GM18498 (cell line): ENCODE results near the gene SNX20.

Source experiments
- ATAC-seq: cut with Tn5 transposase; IDR thresholded peaks from one replicate; pipeline ENCODE4 v1.9.1; 2021; ENCODE audit warnings: mild to moderate bottlenecking, moderate library complexity; ENCODE audit not compliant: unreplicated experiment

Gene SNX20

DNA sequence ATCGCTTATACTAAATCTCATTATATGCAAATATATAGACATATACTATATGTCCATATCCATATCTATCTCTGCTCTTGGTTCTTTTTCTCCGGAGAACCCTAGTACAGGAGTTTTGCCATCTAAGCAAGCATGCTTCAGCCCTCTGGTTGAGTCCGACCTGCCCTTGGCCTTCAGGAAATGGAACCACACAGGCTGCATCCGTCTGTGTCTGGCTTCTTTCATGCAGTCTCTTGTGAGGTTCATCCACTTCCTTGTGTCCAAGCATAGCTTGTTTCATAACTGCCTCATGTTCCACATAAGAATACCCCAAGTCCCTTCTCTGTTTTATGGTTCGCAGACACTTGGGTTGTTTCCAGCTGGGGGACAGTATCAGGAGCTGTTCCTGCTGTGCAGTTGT lies 16.8 kb downstream of the SNX20 start:
- no peak for ATAC-seq

GRCh38 chr16:50662306-50662940 lies 18.7 kb downstream of the SNX20 start:
- no peak for ATAC-seq

DNA sequence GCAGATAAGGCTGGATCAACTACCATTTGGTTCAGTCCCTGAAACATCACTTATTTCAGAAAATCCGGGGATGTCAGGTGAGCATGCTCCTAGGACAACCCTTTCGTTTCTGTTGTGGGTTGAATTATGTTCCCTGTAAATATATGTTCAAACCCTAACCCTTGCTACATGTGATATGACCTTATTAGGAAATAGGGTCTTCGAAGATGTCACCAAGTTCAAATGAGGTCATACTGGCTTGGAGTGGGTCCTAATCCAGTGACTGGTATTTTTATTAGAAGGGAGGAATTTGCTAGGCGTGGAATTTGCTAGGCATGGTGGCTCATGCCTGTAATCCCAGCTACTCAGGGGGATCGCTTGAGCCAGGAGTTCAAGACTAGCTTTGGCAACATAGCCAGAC lies 21.3 kb downstream of the SNX20 start:
- no peak for ATAC-seq

- ATAC-seq: no peak
These were observed 23.9 kb downstream of the SNX20 start for GRCh38 chr16:50657241-50657640.

DNA sequence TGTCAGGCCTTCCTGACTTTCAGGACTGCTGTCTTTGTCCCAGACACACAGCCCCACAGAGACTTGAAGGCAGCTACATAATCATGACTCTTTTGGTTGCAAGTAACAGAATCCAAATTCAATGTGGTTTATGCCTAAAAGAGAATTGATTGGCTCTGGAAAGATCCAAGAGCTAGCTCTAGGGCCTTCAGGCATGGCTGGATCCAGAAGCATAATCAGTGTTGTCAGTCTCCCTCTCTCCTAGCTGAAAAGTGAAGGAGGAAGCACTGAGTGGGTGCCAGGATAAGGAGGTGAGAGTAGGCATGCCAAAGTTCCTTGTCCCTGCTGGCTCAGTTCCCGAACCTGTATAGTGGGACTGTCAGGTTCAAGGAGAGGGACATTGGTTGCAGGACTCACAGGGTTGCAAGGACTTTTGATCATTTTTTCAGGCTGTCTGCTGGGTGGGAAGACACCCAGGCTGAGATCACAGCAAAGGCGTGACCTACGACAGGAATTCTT lies 25.5 kb downstream of the SNX20 start:
- no peak for ATAC-seq

GRCh38 chr16:50653633-50654519 lies 27.2 kb downstream of the SNX20 start:
- no peak for ATAC-seq

- ATAC-seq: no peak
These were observed 28.2 kb downstream of the SNX20 start for GRCh38 chr16:50652836-50653425.

DNA sequence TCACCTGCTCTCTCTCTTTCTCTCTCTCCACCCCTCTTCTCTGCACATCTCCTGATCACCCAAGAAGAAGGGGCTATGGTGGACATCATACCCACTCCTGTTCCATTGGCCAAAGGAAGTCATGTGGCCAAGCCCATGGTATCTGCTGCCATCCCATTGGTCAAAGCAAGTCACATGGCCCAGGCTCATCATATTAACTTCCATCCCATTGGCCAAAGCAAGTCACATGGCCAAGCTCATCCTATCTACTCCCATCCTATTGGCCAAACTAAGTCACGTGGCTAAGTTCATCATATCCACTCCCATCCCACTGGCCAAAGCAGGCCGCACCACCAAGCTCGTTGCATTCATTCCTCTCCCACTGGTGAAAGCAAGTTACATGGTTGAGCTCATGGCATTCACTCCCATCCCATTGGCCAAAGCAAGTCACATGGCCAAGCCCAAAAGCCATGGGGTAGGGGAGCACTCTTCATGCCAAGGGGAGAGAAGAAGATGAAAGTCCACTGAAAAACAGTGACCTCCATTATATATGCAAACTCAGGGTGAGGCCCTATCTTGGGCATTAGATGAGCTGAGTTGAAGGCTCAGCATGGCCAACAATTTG lies 29.2 kb downstream of the SNX20 start:
- no peak for ATAC-seq

DNA sequence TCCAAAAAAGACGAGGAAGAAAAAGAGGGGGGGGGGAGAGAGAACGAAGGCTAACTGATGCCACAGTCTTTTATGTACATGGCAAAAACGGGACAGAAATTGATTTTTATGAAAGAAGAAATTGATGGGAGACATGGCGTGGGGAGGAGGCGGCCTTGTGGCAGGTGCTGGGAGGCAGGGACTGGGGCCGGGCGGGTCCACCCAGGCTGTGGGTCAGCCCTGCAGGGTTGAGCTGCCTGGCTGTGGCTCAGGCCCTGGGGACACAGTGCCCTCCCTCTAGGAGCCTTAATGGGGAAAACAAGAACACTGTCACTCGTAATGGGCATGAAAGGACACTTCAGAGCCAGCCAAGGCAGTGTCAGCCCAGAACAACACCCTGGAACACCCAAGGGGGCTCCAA lies 34.8 kb downstream of the SNX20 start:
- ATAC-seq: no peak

DNA sequence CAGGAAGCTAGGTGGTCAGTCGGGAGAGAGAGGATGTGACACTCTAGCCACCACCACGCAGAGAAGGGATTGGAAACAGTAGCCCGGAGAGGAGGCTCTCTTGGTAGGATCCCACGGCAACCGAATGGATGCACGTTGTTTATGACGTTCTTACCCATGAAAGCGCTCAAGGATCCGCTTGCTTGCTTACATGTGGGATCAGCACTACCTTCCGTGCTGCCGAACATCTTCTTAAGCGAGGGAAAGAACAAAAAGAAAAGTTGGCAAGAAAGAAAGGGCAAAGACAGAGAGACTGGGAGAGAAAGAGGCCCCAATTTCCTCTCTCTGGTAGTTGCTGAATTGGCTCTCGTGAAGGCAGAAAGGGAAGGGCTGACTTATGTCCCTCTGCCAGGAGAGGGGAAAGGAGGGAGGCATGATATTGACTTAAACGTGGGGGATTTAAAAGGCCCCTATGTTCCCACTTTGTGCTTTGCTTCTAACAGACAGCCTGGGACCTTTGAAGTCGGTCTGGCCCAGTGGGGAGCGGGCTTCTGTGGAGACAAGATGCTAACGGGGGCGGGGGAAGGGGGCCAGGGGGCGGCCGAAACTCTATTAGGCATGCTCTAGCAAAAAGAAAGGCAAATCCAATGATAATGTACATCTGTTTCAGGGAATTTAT lies 35.4 kb downstream of the SNX20 start:
- ATAC-seq: no peak

DNA sequence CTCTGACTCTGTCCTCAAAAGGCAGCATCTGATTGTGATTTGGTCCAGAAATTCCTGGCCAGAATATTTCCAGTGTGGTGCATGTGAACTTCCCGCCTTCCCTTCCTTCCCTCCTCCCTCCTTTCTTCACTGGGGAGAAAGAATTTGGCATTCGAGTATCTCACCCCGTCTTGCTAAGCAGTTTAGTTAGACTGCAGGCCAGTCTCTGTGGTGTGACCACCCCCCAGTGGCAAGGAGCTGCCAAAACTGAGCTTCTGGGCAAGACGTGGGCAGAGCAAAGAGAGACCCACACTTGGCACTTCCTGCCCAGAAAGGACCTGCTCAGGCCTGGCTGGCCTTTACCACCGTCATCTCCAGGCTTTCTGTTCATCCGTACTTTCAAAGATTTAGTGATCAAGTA lies 36.4 kb downstream of the SNX20 start:
- ATAC-seq: no peak

- no peak for ATAC-seq
These were observed 36.9 kb downstream of the SNX20 start for GRCh38 chr16:50644245-50644644.

GRCh38 chr16:50643192-50643591 lies 37.9 kb downstream of the SNX20 start:
- ATAC-seq: no peak

DNA sequence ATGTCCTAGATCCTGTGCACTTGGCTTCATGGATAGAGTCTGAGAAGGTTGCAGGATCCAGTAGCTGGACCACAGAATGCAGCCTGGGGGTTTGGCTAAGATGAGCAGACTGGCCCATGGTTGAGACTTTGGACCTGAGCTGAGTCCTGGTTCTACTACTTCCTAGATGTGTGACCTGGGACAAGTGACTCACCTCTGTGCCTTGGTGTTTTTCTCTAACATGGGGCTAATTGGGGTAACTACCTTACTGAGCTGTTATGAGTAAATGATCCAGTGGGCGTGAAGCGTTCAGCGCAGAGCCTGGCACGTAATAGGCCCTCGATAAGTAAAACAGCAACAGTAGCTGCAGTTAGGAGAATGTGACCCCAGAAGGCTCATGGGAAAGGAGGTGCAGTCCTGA lies 38.8 kb downstream of the SNX20 start:
- no peak for ATAC-seq

GRCh38 chr16:50641818-50642187 lies 39.3 kb downstream of the SNX20 start:
- ATAC-seq: no peak

DNA sequence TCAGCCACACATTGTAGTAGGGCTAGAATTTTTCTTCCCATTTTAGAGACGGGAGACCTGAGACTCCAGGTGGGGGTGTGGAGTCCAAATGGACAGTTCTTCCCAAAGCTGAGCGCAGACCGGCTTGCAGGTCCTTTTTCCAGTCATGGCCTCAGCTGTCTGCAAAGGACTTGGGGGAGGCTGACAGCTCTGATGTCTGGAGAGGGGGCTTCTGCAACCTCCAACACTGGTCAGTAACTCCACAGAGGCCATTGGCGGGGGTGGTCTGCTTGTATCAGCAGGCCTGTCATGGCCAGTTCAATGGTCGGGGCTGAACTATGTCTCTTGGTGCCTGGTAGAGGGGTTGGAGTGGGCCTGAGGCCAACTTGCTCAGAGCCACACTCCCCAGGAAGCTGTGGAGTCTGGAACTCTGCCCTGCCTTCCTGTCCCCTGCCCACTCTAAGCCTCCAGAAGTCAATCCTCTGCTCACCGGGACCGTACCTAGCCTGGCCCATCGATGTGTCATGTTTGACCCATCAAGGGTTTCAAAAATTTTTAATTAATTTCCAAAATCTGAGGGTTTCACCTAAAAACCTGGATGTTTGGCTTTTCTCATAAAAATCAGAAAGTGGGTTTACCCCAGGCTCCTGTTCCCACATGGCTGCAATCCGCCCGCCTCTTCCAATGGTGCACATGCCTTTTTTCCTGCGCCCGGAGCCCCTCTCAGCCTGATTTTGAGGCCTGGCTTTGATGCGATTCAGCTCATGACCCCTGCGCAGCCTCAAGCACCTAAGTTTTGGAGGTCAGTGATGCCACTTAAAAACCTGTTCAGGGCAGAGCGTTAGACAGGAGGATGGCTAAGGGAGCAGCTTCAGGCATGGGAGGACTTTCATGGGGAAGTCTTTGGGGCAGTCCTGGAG lies 39.9 kb downstream of the SNX20 start:
- no peak for ATAC-seq

DNA sequence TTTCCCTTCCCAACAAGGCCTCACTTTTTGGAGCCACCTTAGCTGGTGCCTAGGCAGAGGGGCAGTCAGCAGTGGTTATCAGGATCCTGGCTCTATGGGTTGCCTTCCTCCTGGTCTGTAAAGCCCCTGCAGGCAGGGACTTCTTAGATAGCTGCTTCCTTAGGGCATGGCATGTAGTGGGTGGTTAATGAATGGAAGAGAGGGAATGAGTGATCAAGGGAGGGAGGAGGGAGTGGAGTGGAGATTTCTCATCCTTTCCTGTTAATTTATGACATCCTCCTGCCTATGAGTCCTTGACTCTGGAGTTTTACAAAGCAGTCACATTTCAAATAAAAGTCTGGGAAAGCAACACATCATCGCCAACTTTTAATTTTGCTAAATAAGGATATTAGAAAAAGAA lies 40.7 kb downstream of the SNX20 start:
- ATAC-seq: no peak

GRCh38 chr16:50638816-50639670 lies 42.1 kb downstream of the SNX20 start:
- no peak for ATAC-seq
